Measurements from ENCODE around the gene CLEC1B.
"Not testable (repeated sequence)": the region's sequence is repeated elsewhere in the genome, so short reads cannot be mapped to it uniquely, and the experiment has no call there.

CLEC1B gene

DNA sequence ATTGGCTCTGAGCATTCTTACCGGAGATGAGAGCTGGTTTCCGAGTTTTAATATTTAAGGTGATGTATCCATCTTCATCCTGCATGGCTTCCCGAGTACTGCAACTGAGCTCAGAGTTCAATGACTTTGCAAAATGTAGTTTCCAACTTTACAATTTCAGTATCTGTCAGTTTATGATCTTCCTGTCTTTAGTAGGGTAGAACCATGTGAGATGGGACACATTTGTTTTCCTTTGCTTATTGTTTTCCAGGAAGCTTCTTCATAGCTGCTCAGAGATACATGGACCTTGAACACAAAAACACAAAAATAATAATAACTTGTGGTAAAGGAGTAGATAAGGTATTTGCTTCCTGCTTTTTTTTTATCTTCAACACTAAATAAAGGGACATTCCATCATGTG lies at the start of gene CLEC1B:
Gene CLEC1B (minus strand): TSS at position 106 of the 400 bp plus-strand sequence. CDS start 21 bp downstream, at position 85.
- Mint-ChIP-seq H3K4me1 (ENCODE audit: low read depth) (no peaks in the 10 kb centered on the region), H3K27ac (no peak within 1 kb of the TSS), H3K27me3 (ENCODE audit: low read depth) (peaks cover 50% of the 10 kb centered on the region), H3K4me3 (no peak within 1 kb of the TSS), H3K9me3 (no peaks in the 10 kb centered on the region), H3K36me3 (ENCODE audit: low read depth) (no peaks in the 10 kb centered on the region)

DNA sequence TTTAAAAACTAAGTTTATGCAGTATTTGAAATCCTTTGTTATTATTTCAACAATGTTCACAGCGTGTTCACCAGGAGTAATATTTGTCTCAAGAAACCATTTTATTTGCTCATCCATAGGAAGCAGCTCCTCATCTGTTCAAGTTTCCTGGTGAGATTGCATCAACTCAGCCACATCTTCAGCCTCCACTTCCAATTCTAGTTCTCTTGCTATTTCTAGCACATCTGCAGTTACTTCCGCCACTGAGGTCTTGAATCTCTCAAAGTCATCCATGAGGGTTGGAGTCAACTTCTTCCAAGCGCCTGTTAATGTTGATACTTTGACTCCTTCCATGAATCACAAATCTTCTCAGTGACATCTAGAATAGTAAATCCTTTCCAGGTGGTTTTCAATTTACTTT lies 49.6 kb upstream of the CLEC1B start:
- peaks cover 34% of the 10 kb centered on the region for H3K27me3 Mint-ChIP-seq (ENCODE audit: low read depth)
- H3K36me3 Mint-ChIP-seq (ENCODE audit: low read depth): no peaks in the 10 kb centered on the region
- peaks cover 10% of the 10 kb centered on the region for H3K4me1 Mint-ChIP-seq (ENCODE audit: low read depth)
- no peak overlapping the region for H3K27ac Mint-ChIP-seq
- H3K4me3 Mint-ChIP-seq: no peak overlapping the region
- H3K9me3 Mint-ChIP-seq: no peaks in the 10 kb centered on the region

DNA sequence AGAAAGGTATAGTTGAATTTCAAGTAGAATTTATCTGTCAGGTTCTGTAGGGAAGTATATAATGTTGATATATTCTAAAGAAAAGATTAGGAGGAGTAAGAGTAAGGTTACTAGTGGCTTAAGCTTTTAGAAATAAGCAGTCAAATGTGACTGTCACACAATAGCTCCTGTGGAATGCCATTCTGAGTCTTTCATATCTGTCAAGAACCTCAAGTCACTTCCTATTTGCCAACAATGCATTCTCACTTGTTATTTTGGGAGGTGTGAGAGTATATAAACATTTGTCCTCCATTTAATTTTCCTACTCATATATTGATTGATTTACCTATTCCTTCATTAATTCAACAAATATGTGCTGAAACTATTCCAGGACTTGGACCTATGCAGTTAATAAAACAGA lies 43.2 kb upstream of the CLEC1B start:
- Mint-ChIP-seq H3K27me3 (ENCODE audit: low read depth) (peaks cover 49% of the 10 kb centered on the region), H3K9me3 (no peaks in the 10 kb centered on the region), H3K36me3 (ENCODE audit: low read depth) (no peaks in the 10 kb centered on the region), H3K4me1 (ENCODE audit: low read depth) (no peaks in the 10 kb centered on the region), H3K27ac (no peak overlapping the region), H3K4me3 (no peak overlapping the region)

DNA sequence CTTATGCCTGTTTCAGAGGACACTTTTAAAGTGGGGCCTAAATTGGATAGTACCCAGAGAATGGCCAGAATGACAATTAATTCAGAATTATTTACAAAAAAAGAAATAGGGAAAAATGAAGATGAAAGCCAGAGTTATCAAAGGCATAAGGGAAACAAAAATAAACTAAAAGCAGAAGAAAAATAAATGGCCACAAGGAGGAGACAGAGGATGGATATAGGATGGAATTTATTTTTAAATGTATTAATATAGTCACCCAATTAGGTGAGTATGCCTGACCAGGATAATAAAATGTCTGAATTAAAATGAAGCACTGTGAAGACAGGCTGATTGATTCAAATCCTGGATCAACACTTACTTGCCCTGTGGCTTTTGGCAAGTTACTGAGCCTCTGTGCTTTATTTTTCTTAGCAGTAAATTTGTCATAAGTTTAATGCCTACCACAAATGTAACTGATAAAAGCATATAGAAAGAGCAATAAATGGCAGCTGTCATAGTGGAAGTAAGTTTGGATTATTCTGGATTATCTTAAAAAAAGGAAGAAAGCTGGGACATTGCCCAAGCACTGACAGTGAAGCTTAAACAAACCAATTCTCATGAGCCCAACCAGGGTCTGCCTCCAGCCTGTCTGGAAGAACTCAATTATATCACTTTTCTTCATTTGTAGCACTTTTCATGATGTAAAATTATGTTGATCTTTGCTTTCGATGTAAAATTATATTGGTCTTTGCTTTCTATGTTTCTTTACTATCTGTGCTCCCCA lies 35.0 kb upstream of the CLEC1B start:
- Mint-ChIP-seq H3K4me3 (no peak overlapping the region), H3K36me3 (ENCODE audit: low read depth) (no peaks in the 10 kb centered on the region), H3K27ac (no peak overlapping the region), H3K9me3 (no peaks in the 10 kb centered on the region), H3K4me1 (ENCODE audit: low read depth) (no peaks in the 10 kb centered on the region), H3K27me3 (ENCODE audit: low read depth) (peaks cover 23% of the 10 kb centered on the region)

DNA sequence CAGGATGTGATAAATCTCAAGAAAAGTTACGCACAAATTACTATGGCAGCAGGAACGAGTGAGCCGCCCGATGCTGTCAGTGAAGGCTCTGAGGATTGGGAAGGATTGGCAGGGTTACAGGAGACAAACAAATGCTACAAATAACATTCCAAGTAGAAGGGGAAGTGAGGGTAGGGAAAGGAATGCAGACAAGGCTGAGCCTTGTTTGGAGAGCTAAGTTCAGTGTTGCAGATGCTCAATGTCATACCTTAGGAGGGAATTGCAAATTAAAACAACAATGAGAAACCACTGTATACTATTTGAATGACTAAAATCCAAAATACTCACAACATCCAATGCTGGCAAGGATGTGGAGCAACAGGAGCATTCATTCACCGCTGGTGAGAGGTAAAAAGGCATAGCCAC lies 32.9 kb upstream of the CLEC1B start:
- Mint-ChIP-seq H3K27ac (no peak overlapping the region), H3K36me3 (ENCODE audit: low read depth) (no peaks in the 10 kb centered on the region), H3K9me3 (no peaks in the 10 kb centered on the region), H3K4me3 (no peak overlapping the region), H3K27me3 (ENCODE audit: low read depth) (peaks cover 24% of the 10 kb centered on the region), H3K4me1 (ENCODE audit: low read depth) (no peaks in the 10 kb centered on the region)

DNA sequence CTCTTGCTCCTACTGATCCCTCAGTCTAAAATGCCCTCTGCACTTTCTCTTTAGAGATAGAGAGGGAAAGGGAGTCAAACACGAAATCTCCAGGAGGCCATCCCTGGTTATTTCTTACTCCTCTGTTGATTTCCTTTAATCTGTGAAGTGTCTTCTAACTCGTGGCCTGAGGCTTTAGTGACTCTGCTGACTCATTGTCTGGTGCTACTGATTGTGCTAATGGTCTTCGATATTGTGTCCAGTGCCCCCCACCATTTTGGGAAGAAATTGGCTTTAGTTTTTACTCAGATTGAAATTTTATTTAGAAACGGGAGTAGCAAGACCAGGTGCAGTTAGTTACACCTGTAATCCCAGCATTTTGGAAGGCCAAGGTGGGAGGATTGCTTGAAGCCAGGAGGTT lies 32.4 kb upstream of the CLEC1B start:
- Mint-ChIP-seq H3K9me3 (no peaks in the 10 kb centered on the region), H3K36me3 (ENCODE audit: low read depth) (no peaks in the 10 kb centered on the region), H3K4me3 (no peak overlapping the region), H3K4me1 (ENCODE audit: low read depth) (no peaks in the 10 kb centered on the region), H3K27ac (no peak overlapping the region), H3K27me3 (ENCODE audit: low read depth) (peaks cover 24% of the 10 kb centered on the region)

DNA sequence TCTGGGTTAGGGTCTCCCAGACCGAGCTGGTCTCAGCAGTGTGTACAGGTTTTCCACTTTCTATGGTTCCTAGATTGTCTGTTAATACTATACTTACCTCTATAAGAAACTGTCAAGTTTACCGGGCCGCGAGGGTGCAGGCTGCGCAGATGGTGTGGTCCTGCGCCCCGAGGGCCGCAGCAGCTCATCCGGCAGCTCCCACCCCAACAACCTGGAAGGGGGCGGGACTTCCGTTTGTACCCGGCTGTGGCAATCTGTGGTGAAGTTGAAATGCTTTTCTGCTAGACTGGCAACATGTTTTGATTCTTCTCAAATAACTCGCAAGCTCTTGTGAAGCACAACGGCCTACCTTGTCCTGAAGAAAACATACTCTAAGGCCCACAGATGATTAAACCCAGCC lies 31.5 kb upstream of the CLEC1B start, which contains the start of gene CLEC9A:
Gene CLEC9A (plus strand): TSS at position 237 of the 400 bp plus-strand sequence. CDS start 22,006 bp downstream, outside the sequence.
- H3K36me3 Mint-ChIP-seq (ENCODE audit: low read depth): no peaks in the 10 kb centered on the region
- no peaks in the 10 kb centered on the region for H3K4me1 Mint-ChIP-seq (ENCODE audit: low read depth)
- H3K27ac Mint-ChIP-seq: no peak within 1 kb of the TSS
- no peak within 1 kb of the TSS for H3K4me3 Mint-ChIP-seq
- no peaks in the 10 kb centered on the region for H3K9me3 Mint-ChIP-seq
- H3K27me3 Mint-ChIP-seq (ENCODE audit: low read depth): peaks cover 21% of the 10 kb centered on the region

DNA sequence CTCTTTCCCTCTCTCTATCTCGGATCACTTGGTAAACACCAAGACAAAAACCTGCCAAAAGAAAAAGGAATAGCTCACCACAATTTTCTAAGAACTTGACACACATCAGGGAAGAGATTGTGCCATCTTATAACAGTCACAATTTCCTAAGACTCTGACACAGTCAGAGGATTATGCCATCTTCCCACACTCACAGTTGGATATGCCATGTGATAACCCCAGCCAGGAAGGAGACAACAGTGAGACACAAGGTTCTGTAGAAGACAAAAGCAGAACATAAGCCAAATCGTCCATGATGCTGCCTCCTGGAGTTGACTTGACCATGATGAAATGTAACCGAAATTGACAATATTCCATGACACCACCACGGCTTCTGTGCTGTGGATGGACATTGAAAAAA lies 28.8 kb upstream of the CLEC1B start:
- no peaks in the 10 kb centered on the region for H3K9me3 Mint-ChIP-seq
- peaks cover 25% of the 10 kb centered on the region for H3K27me3 Mint-ChIP-seq (ENCODE audit: low read depth)
- no peak overlapping the region for H3K27ac Mint-ChIP-seq
- H3K4me3 Mint-ChIP-seq: no peak overlapping the region
- H3K4me1 Mint-ChIP-seq (ENCODE audit: low read depth): no peaks in the 10 kb centered on the region
- H3K36me3 Mint-ChIP-seq (ENCODE audit: low read depth): no peaks in the 10 kb centered on the region

DNA sequence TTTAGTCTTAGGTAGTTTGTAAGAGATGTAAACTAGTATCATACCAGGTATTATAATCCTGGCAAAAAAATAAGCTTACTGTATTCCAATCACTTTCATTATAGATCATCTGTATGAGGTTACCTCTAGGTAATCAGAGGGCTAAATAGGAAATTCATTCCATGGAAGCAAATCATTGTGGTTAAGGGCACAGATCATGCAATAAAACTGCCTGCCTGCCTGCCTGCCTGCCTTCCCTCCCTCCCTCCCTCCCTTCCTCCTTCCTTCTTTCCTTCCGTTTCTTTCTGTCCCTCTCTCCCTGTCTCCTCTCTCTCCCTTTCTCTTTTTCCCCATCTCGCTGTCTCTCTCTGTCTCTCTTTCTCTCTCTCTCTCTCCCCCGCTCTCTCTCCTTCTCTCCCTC lies 28.4 kb upstream of the CLEC1B start:
- H3K9me3 Mint-ChIP-seq: no peaks in the 10 kb centered on the region
- H3K27ac Mint-ChIP-seq: no peak overlapping the region
- H3K4me1 Mint-ChIP-seq (ENCODE audit: low read depth): no peaks in the 10 kb centered on the region
- no peaks in the 10 kb centered on the region for H3K36me3 Mint-ChIP-seq (ENCODE audit: low read depth)
- H3K27me3 Mint-ChIP-seq (ENCODE audit: low read depth): peaks cover 25% of the 10 kb centered on the region
- no peak overlapping the region for H3K4me3 Mint-ChIP-seq

DNA sequence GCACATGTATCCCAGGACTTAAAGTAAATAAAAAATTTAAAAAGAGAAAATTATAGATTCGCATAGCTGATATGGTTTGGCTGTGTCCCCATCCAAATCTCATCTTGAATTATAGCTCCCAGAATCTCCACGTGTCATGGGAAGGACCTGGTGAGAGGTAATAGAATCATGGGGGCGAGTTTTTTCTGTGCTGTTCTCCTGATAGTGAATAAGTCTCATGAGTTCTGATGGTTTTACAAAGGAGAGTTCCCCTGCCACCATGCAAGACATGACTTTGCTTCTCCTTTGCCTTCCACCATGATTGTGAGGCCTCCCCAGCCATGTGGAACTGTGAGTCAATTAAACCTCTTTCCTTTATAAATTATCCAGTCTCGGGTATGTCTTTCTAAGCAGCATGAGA lies 27.7 kb upstream of the CLEC1B start:
- not testable (repeated sequence) for H3K4me1 Mint-ChIP-seq (ENCODE audit: low read depth); H3K4me3 Mint-ChIP-seq; H3K36me3 Mint-ChIP-seq (ENCODE audit: low read depth); H3K27ac Mint-ChIP-seq; H3K9me3 Mint-ChIP-seq
- peaks cover 24% of the 10 kb centered on the region for H3K27me3 Mint-ChIP-seq (ENCODE audit: low read depth)

DNA sequence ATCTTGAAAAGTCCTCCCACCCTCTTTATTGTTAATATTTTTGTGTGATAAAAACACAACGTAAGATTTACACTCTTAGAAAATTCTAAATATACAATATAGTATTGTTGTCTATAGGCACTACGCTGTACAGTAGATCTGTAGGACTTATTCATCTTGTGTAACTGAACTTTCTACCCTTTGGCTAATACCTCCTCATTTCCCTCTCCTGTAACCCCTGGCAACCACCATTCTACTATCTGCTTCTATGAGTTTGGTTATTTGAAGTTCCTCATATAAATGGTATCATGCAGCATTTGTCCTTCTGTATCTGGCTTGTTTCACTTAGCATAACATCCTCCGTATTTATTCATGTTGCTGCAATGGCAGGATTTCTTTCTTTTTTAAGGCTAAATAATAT lies 26.3 kb upstream of the CLEC1B start:
- no peak overlapping the region for H3K4me3 Mint-ChIP-seq
- peaks cover 26% of the 10 kb centered on the region for H3K27me3 Mint-ChIP-seq (ENCODE audit: low read depth)
- H3K36me3 Mint-ChIP-seq (ENCODE audit: low read depth): no peaks in the 10 kb centered on the region
- no peaks in the 10 kb centered on the region for H3K4me1 Mint-ChIP-seq (ENCODE audit: low read depth)
- no peaks in the 10 kb centered on the region for H3K9me3 Mint-ChIP-seq
- no peak overlapping the region for H3K27ac Mint-ChIP-seq

DNA sequence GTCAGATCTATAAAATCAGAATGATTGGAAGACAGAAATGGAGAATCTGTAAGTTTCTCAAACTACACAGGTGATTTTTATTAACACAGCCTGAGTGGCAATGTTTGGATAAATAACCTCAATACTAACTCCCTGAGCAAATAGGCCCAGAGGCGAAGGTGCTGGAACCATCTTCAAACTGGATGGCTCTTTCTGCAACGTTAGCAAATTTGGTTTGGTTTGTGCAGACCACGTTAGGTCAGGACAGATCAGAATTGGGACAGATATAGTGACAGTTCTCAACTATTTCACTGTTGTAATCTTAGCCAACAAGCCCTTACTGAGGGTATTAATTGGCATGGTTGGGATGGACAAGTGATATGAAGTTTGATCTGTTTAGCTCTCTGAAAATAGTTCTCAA lies 22.4 kb upstream of the CLEC1B start:
- Mint-ChIP-seq H3K4me3 (no peak overlapping the region), H3K27ac (no peak overlapping the region), H3K36me3 (ENCODE audit: low read depth) (no peaks in the 10 kb centered on the region), H3K9me3 (no peaks in the 10 kb centered on the region), H3K4me1 (ENCODE audit: low read depth) (no peaks in the 10 kb centered on the region), H3K27me3 (ENCODE audit: low read depth) (peaks cover 17% of the 10 kb centered on the region)

DNA sequence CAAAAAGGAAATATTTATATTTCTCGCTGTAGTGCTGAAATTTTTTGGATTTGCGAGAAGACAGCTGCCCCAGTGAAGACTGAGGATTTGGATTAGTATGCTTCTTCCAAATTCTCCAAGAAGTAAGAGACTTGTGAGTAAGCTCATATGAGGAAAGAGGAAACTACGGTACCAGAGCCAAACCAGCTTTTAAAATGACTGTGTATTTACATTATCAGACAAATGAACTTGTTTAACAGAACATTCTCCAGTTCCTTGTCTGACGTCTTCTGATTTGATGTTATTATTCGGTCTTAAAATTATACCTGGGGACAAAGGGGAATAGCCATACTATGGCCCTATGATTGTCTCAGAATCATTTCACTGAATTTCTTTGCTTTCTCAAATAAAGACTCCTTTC lies 19.5 kb upstream of the CLEC1B start:
- Mint-ChIP-seq H3K27ac (no peak overlapping the region), H3K27me3 (ENCODE audit: low read depth) (peaks cover 33% of the 10 kb centered on the region), H3K4me1 (ENCODE audit: low read depth) (no peaks in the 10 kb centered on the region), H3K9me3 (no peaks in the 10 kb centered on the region), H3K36me3 (ENCODE audit: low read depth) (no peaks in the 10 kb centered on the region), H3K4me3 (no peak overlapping the region)

DNA sequence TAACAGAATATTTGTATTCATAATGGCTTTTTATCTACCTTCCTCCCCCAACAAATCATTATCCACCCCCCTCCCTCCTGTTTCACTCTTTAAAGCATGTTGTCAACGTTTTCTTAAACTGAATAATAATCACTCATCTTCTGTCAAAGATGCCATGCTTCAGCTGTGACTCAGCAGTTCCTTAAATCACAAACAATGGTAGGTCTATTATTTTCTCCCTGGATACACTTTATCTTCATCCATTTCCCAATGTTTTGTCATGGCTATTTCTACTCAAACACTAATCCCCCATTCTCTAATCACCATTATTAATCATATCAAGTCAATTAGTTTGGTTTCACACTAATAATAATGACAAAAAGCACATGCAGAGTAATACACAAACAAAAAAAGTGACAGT lies 18.0 kb upstream of the CLEC1B start:
- Mint-ChIP-seq H3K9me3 (no peaks in the 10 kb centered on the region), H3K27ac (no peak overlapping the region), H3K4me1 (ENCODE audit: low read depth) (no peaks in the 10 kb centered on the region), H3K4me3 (no peak overlapping the region), H3K27me3 (ENCODE audit: low read depth) (peaks cover 41% of the 10 kb centered on the region), H3K36me3 (ENCODE audit: low read depth) (no peaks in the 10 kb centered on the region)

DNA sequence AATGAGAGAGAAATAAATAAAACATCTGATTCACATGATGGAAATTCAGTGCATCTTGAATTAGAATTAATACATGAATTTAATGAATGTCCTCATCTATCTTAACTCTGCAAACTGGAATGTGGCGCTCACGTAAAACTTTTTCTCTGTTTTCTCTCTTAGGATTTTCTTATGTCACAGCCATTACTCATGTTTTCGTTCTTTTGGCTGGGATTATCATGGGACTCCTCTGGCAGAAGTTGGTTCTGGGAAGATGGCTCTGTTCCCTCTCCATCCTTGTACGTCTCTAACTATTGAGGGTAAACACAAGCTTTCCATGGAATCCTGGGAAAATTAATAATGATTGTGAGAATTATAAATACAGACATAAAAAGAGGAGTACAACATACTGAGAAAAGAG lies 16.5 kb upstream of the CLEC1B start:
- Mint-ChIP-seq H3K27ac (no peak overlapping the region), H3K9me3 (no peaks in the 10 kb centered on the region)

More for the DNA sequence above, 16.5 kb upstream of the CLEC1B start:
- peaks cover 46% of the 10 kb centered on the region for H3K27me3 Mint-ChIP-seq (ENCODE audit: low read depth)
- H3K36me3 Mint-ChIP-seq (ENCODE audit: low read depth): no peaks in the 10 kb centered on the region
- no peak overlapping the region for H3K4me3 Mint-ChIP-seq
- H3K4me1 Mint-ChIP-seq (ENCODE audit: low read depth): no peaks in the 10 kb centered on the region

Data from T-helper 1 cell treated with Interleukin-12 subunit alpha and Interleukin-12 subunit beta and Interleukin-4 antibody, amounts not matched to agents 30 μg/mL and 1 μg/mL, for 36 hours (primary cell).